ENCODE measurements around the gene SRPK1. TPM values are rescaled to one million over a fixed set of nuclear protein-coding genes. Genes with fewer than 3 reads are reported as not detected.
A peak's percentile ranks its signal among the peaks of the same experiment; 100 is the strongest.

The SRPK1 gene
- total RNA-seq, 1 experiment from 2014 or later: 100 TPM

GRCh38 chr6:35955521-35955920 lies 34.6 kb upstream of the SRPK1 start:
- ChIA-PET CTCF (interaction anchor here (0.6 to 1.1 kb wide), 2 partner anchors 201 to 331 kb away, joined by 3 to 11 read pairs; no protein-coding TSS in a partner anchor), POLR2A (ENCODE audit: unreplicated experiment) (no interaction called here)
- no peaks in the 10 kb centered on the region for H3K79me2 ChIP-seq (ENCODE audit: low read length)
- H3K36me3 ChIP-seq (ENCODE audit: low read depth, low read length): no peaks in the 10 kb centered on the region
- peak overlapping the region; percentile 66 for H2AFZ ChIP-seq (ENCODE audit: low read length)
- peaks cover 10% of the 10 kb centered on the region; the same call in 1 of the 2 replicates for H3K4me1 ChIP-seq (ENCODE audit: insufficient read depth, low read length)
- peak overlapping the region; percentile 35 for H3K27ac ChIP-seq (ENCODE audit: low read length)
- intact Hi-C loops (cut with micrococcal nuclease): loop anchor here (10.0 kb wide), 1 partner anchor 201 kb away; no protein-coding TSS in a partner anchor
- no peak overlapping the region for H3K9ac ChIP-seq (ENCODE audit: low read length)
- no peaks in the 10 kb centered on the region for H3K9me3 ChIP-seq (ENCODE audit: low read length)
- DNase-seq (no peak), ATAC-seq (no peak; the same call in 1 of the 2 replicates)
- no peaks in the 10 kb centered on the region for H4K20me1 ChIP-seq (ENCODE audit: low read length)
- H3K9me2 ChIP-seq (replicated peaks; ENCODE audit: low read length): no peaks in the 10 kb centered on the region
- peak overlapping the region; percentile 71 for H3K4me2 ChIP-seq (ENCODE audit: low read length)
- BruUV-seq (replicated peaks): no TSS peak
- no peaks in the 10 kb centered on the region for H3F3A ChIP-seq (ENCODE audit: low read length, unreplicated experiment)
- H3K27me3 ChIP-seq (ENCODE audit: low read length): no peaks in the 10 kb centered on the region; the same call in 1 of the 2 replicates
- peak overlapping the region; percentile 32 for H3K4me3 ChIP-seq (ENCODE audit: low read length)
- TF ChIP-seq, protein P1, sequence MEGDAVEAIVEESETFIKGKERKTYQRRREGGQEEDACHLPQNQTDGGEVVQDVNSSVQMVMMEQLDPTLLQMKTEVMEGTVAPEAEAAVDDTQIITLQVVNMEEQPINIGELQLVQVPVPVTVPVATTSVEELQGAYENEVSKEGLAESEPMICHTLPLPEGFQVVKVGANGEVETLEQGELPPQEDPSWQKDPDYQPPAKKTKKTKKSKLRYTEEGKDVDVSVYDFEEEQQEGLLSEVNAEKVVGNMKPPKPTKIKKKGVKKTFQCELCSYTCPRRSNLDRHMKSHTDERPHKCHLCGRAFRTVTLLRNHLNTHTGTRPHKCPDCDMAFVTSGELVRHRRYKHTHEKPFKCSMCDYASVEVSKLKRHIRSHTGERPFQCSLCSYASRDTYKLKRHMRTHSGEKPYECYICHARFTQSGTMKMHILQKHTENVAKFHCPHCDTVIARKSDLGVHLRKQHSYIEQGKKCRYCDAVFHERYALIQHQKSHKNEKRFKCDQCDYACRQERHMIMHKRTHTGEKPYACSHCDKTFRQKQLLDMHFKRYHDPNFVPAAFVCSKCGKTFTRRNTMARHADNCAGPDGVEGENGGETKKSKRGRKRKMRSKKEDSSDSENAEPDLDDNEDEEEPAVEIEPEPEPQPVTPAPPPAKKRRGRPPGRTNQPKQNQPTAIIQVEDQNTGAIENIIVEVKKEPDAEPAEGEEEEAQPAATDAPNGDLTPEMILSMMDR (conservative IDR thresholded peaks at IDR 0.05; ENCODE audit: low read depth, low read length): no peak
- TF ChIP-seq EZH2 (IDR thresholded peaks at IDR 0.05; ENCODE audit: low read length, unreplicated experiment): no peak
- no peak for TF ChIP-seq EZH2phosphoT487 (IDR thresholded peaks at IDR 0.05; ENCODE audit: borderline replicate concordance, low read length)

DNA sequence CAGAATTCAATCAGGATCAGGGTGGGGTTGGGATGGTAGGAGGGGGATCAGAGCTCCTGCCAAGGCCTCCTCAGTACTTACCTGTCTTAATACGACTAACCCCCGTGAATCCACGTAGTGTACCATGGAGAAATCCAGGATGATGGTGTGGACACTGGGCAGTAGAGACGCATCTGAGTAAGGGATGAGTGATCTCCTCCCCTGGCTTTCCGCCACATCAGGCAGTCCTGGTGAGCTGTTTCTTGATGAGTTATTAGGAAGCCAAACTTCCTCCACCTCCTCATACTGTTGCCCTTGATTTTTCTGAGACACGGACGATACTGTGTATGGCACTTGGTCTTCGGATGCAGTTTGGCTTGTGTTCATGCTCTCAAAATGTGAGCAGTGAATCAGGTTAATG lies 34.2 kb upstream of the SRPK1 start:
- intact Hi-C loops (cut with micrococcal nuclease): loop anchor here (10.0 kb wide), 1 partner anchor 200 kb away; no protein-coding TSS in a partner anchor
- POLR2A ChIA-PET (ENCODE audit: unreplicated experiment): no interaction called here
- DNase-seq: peak; percentile 85
- Histone ChIP-seq H3K27ac (ENCODE audit: low read length) (peak overlapping the region; percentile 35), H4K20me1 (ENCODE audit: low read length) (no peaks in the 10 kb centered on the region), H3K9me2 (replicated peaks; ENCODE audit: low read length) (no peaks in the 10 kb centered on the region), H3K9me3 (ENCODE audit: low read length) (no peaks in the 10 kb centered on the region), H3K27me3 (ENCODE audit: low read length) (no peaks in the 10 kb centered on the region; the same call in 1 of the 2 replicates), H3K4me2 (ENCODE audit: low read length) (peak overlapping the region; percentile 71), H3K4me1 (ENCODE audit: insufficient read depth, low read length) (peaks cover 10% of the 10 kb centered on the region; the same call in 1 of the 2 replicates), H2AFZ (ENCODE audit: low read length) (peak overlapping the region; percentile 66), H3K36me3 (ENCODE audit: low read depth, low read length) (no peaks in the 10 kb centered on the region), H3K4me3 (ENCODE audit: low read length) (peak overlapping the region; percentile 32), H3K79me2 (ENCODE audit: low read length) (no peaks in the 10 kb centered on the region), H3K9ac (ENCODE audit: low read length) (no peak overlapping the region), H3F3A (ENCODE audit: low read length, unreplicated experiment) (no peaks in the 10 kb centered on the region)
- CTCF ChIA-PET: no interaction called here
- ATAC-seq: peak; percentile 98
- no TSS peak for BruUV-seq (replicated peaks)
- no peak for TF ChIP-seq EZH2phosphoT487 (IDR thresholded peaks at IDR 0.05; ENCODE audit: borderline replicate concordance, low read length)
- TF ChIP-seq, protein P1 (conservative IDR thresholded peaks at IDR 0.05; ENCODE audit: low read depth, low read length): no peak
- no peak for TF ChIP-seq EZH2 (IDR thresholded peaks at IDR 0.05; ENCODE audit: low read length, unreplicated experiment)

GRCh38 chr6:35954333-35954732 lies 33.4 kb upstream of the SRPK1 start:
- Histone ChIP-seq H3K27me3 (ENCODE audit: low read length) (no peaks in the 10 kb centered on the region; the same call in 1 of the 2 replicates), H3K9ac (ENCODE audit: low read length) (no peak overlapping the region), H3K4me2 (ENCODE audit: low read length) (no peak overlapping the region), H2AFZ (ENCODE audit: low read length) (no peak overlapping the region), H3K27ac (ENCODE audit: low read length) (no peak overlapping the region), H3K4me1 (ENCODE audit: insufficient read depth, low read length) (peaks cover 10% of the 10 kb centered on the region; the same call in 1 of the 2 replicates), H3K4me3 (ENCODE audit: low read length) (no peak overlapping the region), H3K36me3 (ENCODE audit: low read depth, low read length) (no peaks in the 10 kb centered on the region), H3K9me3 (ENCODE audit: low read length) (no peaks in the 10 kb centered on the region), H4K20me1 (ENCODE audit: low read length) (no peaks in the 10 kb centered on the region), H3K9me2 (replicated peaks; ENCODE audit: low read length) (no peaks in the 10 kb centered on the region), H3F3A (ENCODE audit: low read length, unreplicated experiment) (no peaks in the 10 kb centered on the region), H3K79me2 (ENCODE audit: low read length) (no peaks in the 10 kb centered on the region)
- intact Hi-C loops (cut with micrococcal nuclease): loop anchor here (10.0 kb wide), 1 partner anchor 200 kb away; no protein-coding TSS in a partner anchor
- ChIA-PET POLR2A (ENCODE audit: unreplicated experiment) (no interaction called here), CTCF (interaction anchor here (0.5 kb wide), 1 partner anchor 384 kb away, joined by 16 read pairs; no protein-coding TSS in a partner anchor)
- TF ChIP-seq, protein P1 (conservative IDR thresholded peaks at IDR 0.05; ENCODE audit: low read depth, low read length): no peak
- TF ChIP-seq EZH2phosphoT487 (IDR thresholded peaks at IDR 0.05; ENCODE audit: borderline replicate concordance, low read length) (no peak), EZH2 (IDR thresholded peaks at IDR 0.05; ENCODE audit: low read length, unreplicated experiment) (no peak)
- no peak for ATAC-seq
- no peak for DNase-seq
- BruUV-seq (replicated peaks): no TSS peak

All from PC-3 (cell line).